Measurements from ENCODE around the gene UMODL1. TPM values are rescaled to one million over a fixed set of nuclear protein-coding genes. Genes with fewer than 3 reads are reported as not detected.

The UMODL1 gene
- total and polyA plus RNA-seq, 8 donors, result 0.02 to 0.06 TPM; not detected in 6

DNA sequence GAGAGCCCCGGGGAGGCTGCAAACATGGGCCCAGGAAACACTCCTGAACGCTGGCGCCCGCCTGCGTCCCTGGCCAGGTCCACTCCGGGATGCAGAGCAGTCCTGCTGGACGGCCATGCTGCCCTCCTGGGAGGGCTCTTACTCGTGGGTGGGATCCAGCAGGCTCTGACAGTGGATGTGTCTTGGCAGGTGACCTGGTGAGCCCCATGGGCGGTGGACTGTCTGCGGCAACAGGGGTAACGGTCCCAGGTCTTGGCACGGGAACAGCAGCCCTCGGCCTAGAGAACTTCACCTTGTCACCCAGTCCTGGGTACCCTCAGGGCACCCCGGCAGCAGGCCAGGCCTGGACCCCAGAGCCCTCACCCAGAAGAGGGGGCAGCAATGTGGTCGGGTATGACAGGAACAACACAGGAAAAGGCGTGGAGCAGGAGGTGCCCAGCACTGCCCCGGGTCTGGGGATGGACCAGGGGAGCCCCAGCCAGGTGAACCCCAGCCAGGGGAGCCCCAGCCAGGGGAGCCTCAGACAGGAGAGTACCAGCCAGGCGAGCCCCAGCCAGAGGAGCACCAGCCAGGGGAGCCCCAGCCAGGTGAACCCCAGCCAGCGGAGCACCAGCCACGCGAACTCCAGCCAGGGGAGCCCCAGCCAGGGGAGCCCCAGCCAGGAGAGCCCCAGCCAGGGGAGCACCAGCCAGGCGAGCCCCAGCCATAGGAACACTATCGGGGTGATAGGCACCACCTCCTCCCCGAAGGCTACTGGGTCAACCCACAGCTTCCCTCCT is 39.8 kb downstream of the UMODL1 start:
- peaks cover 0 to 7% (median 0%) of the 10 kb centered on the region in 3 donors for H3K4me1 ChIP-seq
- no peaks in the 10 kb centered on the region for H3K27me3 ChIP-seq
- H3K9me3 ChIP-seq, result no peaks in the 10 kb centered on the region
- DNase-seq (no peak), FAIRE-seq (no peak), ATAC-seq (no peak)
- TF ChIP-seq, protein P1, sequence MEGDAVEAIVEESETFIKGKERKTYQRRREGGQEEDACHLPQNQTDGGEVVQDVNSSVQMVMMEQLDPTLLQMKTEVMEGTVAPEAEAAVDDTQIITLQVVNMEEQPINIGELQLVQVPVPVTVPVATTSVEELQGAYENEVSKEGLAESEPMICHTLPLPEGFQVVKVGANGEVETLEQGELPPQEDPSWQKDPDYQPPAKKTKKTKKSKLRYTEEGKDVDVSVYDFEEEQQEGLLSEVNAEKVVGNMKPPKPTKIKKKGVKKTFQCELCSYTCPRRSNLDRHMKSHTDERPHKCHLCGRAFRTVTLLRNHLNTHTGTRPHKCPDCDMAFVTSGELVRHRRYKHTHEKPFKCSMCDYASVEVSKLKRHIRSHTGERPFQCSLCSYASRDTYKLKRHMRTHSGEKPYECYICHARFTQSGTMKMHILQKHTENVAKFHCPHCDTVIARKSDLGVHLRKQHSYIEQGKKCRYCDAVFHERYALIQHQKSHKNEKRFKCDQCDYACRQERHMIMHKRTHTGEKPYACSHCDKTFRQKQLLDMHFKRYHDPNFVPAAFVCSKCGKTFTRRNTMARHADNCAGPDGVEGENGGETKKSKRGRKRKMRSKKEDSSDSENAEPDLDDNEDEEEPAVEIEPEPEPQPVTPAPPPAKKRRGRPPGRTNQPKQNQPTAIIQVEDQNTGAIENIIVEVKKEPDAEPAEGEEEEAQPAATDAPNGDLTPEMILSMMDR (IDR thresholded peaks at IDR 0.05), result no peak
- no peak overlapping the region for H3K4me3 ChIP-seq
- intact Hi-C loops (cut with DNase I), result loop anchor here (5.0 to 10.0 kb wide), 6 partner anchors 86 to 496 kb away; no protein-coding TSS in a partner anchor
- no peak overlapping the region for H3K27ac ChIP-seq
- WGBS, 2 donors, result 81 to 84% methylated on average over 23 to 24 of the region's 24 CpGs
- no peaks in the 10 kb centered on the region for H3K36me3 ChIP-seq

DNA sequence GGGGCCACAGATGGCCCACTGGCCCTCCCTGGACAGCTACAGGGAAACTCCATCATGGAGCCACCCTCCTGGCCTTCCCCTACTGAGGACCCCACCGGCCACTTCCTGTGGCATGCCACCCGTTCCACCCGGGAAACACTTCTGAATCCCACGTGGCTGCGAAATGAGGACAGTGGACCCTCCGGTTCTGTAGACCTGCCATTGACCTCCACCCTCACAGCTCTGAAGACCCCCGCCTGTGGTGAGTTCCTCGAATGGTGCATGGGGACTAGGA is 40.3 kb downstream of the UMODL1 start:
- intact Hi-C loops (cut with DNase I), result loop anchor here (5.0 to 10.0 kb wide), 6 partner anchors 87 to 497 kb away; no protein-coding TSS in a partner anchor
- no peak for FAIRE-seq

DNA sequence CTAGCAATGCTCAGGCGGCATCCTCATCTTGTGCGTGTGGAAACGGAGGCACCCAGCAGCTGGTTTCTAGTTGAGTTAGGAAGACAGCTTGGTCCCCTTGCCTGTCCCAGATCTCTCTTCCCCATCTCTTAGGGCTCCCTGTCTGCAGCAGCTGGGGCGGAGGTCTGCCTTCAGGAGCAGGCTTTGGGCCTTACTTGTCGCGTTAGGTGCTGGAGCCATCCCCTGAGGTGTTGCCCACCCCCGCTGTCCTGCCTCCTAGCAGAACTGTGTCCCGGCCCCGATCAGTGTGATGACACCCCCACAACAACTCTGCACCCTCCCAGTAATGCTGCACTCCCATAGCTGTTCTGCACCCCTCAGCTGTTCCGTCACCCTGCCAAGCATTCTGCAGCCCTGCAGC is 40.7 kb downstream of the UMODL1 start:
- WGBS, 2 donors, result 90 to 96% methylated on average over 9 to 10 of the region's 10 CpGs
- Histone ChIP-seq H3K4me1 (peaks cover 0 to 7% (median 0%) of the 10 kb centered on the region in 3 donors), H3K9me3 (no peaks in the 10 kb centered on the region), H3K27me3 (no peaks in the 10 kb centered on the region), H3K4me3 (no peak overlapping the region), H3K36me3 (no peaks in the 10 kb centered on the region), H3K27ac (no peak overlapping the region)
- intact Hi-C loops (cut with DNase I), result loop anchor here (5.0 to 10.0 kb wide), 6 partner anchors 87 to 497 kb away; no protein-coding TSS in a partner anchor
- TF ChIP-seq, protein P1 (IDR thresholded peaks at IDR 0.05), result no peak
- no peak for FAIRE-seq
- ATAC-seq, result no peak
- DNase-seq, result no peak

More for the DNA sequence above, 40.3 kb downstream of the UMODL1 start:
- no peaks in the 10 kb centered on the region for H3K9me3 ChIP-seq
- WGBS, 2 donors, result 81 to 88% methylated on average over 8 of the region's 8 CpGs
- ATAC-seq (no peak), DNase-seq (no peak)
- no peaks in the 10 kb centered on the region for H3K27me3 ChIP-seq
- no peak overlapping the region for H3K27ac ChIP-seq
- H3K36me3 ChIP-seq, result no peaks in the 10 kb centered on the region
- H3K4me1 ChIP-seq, result peaks cover 0 to 7% (median 0%) of the 10 kb centered on the region in 3 donors
- no peak overlapping the region for H3K4me3 ChIP-seq
- TF ChIP-seq, protein P1 (IDR thresholded peaks at IDR 0.05), result no peak

DNA sequence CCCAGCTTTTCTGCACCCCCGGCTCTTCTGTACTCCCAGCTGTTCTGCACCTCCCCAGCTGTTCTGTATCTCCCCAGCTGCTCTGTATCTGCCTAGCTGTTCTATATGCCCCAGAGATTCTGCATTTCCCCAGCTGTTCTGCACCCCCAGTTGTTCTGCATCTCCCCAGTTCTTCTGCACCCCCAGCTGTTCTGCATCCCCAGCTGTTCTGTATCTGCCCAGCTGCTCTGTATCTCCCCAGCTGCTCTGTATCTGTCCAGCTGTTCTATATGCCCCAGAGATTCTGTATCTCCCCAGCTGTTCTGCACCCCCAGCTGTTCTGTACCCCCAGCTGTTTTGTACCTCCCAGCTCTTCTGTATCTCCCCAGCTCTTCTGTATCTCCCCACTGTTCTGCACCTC is 41.1 kb downstream of the UMODL1 start:
- DNase-seq, result no peak
- FAIRE-seq, result no peak
- Histone ChIP-seq H3K36me3 (no peaks in the 10 kb centered on the region), H3K27me3 (no peaks in the 10 kb centered on the region), H3K9me3 (no peaks in the 10 kb centered on the region), H3K4me3 (no peak overlapping the region), H3K27ac (no peak overlapping the region), H3K4me1 (peaks cover 0 to 7% (median 0%) of the 10 kb centered on the region in 3 donors)
- WGBS, 2 donors, result 84 to 100% methylated on average over 1 of the region's 1 CpG
- TF ChIP-seq, protein P1 (IDR thresholded peaks at IDR 0.05), result no peak
- ATAC-seq, result no peak
- intact Hi-C loops (cut with DNase I), result loop anchor here (5.0 to 10.0 kb wide), 6 partner anchors 87 to 497 kb away; no protein-coding TSS in a partner anchor

DNA sequence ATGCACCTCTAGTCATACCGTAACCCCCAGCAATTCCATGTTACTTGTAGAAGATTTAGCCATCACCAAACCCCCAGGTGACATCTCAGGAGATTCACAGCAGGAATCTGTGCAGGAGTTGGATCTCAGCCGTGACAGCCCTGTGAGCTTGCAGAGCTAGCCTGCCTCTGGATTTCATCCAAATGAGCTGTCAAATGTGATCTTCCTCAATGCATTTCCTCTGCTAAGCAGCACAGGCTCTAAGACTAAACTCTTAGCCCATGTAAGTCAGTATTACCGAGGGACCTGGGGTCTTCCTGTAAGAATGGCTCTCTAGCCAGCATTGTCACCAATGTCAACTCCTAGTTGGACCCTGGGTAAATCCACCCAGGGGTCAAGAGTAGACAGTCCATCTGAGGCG is 41.7 kb downstream of the UMODL1 start:
- H3K4me1 ChIP-seq, result peaks cover 0 to 3% (median 0%) of the 10 kb centered on the region in 3 donors
- no peak overlapping the region for H3K27ac ChIP-seq
- no peaks in the 10 kb centered on the region for H3K27me3 ChIP-seq
- TF ChIP-seq, protein P1 (IDR thresholded peaks at IDR 0.05), result no peak
- FAIRE-seq (no peak), DNase-seq (no peak), ATAC-seq (no peak)
- no peak overlapping the region for H3K4me3 ChIP-seq
- H3K9me3 ChIP-seq, result no peaks in the 10 kb centered on the region
- no peaks in the 10 kb centered on the region for H3K36me3 ChIP-seq
- WGBS, 2 donors, result 66 to 76% methylated on average over 4 of the region's 4 CpGs
- intact Hi-C loops (cut with DNase I), result loop anchor here (5.0 to 10.0 kb wide), 6 partner anchors 88 to 498 kb away; no protein-coding TSS in a partner anchor

All from pancreas (tissue), 10 donors.